Activated naive CD4-positive, alpha-beta T cell treated with anti-CD3 and anti-CD28 coated beads, Interleukin-2, amount 50 U/mL, for 16 hours (primary cell): ENCODE data around the gene ERVFRD-1.

Source experiments
- DNase-seq: peaks from one replicate; pipeline ENCODE4 v3.0.0-alpha.2; 2020

Gene ERVFRD-1

DNA sequence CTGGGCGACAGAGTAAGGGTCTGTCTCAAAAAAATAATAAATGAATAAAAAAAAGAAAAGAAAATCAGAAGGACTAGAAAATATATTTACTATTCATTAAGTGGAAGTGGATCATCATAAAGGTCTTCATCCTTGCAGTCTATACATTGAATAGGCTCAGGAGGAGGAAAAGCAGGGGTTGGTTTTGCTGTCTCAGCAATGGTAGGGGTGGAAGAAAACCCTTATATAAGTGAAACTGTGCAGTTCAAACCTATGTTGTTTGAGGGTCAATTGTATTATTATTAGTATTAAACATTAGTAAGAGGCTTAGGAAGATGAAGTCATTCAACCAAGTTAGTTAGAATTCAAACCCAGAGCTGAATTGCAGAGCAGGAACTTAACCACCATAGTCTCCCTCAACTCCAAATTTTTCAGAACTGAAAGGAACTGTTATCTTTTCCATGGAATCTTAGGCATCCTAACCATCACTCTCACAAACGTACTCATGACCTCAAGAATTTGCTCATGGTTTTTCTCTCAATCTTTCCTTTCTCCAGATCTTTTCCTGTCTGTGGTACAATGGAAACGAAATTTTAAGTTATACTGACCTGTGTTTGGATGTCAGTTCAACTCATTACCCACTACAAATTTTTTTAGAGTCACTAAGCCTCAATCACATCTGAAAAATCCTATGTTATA lies 25.6 kb downstream of the ERVFRD-1 start:
- DNase-seq = no peak

DNA sequence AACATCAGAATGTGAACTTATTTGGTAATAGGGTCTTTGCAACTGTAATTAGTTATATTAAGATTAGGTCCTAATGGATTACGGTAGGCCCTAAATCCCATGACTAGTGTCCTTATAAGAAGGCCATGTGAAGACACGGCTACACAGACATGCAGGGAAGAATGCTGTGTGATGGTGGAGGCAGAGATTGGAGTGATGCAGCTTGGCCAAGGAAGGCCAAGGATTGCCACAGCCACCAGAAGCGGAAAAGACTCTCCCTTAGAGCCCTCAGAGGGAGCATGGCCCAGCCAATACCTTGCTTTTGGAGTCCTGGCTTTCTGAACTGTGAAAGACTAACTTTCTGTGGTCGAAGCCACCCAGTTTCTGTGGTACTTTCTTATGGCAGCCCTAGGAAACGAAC lies 27.6 kb downstream of the ERVFRD-1 start:
- no peak for DNase-seq

DNA sequence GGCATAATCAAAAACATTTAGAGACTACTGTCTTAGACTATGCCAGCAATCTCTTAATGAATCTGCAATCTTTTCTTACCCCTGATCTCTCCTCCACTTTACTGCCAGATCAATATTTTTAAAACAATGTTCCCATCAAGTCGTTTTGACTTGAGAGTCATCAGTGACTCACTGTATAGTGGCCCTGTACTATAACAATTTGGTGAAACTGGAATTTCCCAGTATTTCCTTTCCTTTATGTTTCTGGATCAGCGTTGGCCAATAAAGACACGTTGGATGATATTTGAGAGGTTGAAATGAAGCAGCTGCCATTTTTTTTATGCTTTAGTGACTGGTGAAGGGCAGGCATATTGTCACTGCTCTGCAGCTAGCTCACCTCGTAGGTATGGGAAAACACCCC lies 28.0 kb downstream of the ERVFRD-1 start:
- no peak for DNase-seq

DNA sequence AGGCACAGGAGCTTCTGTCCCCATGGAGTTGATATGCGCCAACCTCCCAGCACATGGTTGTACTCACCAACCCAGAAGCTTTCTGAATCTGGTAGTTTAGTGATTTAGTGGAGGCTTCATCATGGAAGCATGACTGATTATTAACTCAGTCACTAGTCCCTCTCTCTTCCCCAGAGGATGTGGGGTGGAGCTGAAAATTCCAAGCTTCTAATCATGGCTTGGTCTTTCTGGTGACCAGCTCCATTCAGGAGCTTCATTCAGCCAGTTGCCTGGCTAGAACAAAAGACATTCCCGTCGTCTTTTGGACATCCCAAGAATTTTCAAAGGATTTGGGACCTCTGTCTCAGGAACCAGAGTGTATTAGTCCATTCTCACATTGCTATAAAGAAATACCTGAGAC lies 31.2 kb downstream of the ERVFRD-1 start:
- no peak for DNase-seq

DNA sequence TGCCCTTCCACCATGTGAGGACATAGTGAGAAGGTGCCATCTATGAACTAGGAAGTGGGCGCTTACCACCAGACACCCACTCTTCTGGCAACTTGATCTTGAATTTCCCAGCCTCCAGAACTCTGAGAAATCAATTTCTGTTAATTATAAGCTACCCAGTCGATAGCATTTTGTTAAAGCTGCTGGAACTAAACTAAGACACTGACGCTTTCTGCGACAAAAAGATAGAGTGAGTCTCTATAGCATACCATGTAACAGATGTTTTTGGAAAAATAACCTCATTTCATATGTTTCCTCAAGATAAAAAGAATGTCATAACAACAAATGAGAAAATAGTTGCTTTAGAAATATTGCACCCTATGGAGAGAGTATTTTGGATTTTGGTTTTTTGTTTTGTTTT lies 33.3 kb downstream of the ERVFRD-1 start:
- no peak for DNase-seq

DNA sequence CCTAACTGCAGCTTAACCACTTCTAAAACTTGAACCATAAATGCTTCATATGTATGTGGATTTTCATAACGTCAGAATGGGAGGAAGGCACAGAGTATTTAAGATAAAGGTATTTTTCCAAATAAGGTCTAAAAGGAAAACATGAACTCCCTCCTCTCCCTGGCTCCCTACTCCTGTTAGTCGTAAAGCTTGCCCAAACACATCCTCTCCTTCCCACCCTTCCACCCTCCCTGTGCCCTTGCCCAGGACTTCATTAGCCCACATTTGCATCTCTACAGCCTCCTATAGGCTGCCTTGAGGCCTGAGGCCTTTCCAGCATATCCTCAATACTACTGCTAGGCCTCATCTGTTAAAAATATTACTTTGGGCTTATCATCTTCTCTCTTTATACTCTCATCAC lies 35.0 kb downstream of the ERVFRD-1 start:
- no peak for DNase-seq

DNA sequence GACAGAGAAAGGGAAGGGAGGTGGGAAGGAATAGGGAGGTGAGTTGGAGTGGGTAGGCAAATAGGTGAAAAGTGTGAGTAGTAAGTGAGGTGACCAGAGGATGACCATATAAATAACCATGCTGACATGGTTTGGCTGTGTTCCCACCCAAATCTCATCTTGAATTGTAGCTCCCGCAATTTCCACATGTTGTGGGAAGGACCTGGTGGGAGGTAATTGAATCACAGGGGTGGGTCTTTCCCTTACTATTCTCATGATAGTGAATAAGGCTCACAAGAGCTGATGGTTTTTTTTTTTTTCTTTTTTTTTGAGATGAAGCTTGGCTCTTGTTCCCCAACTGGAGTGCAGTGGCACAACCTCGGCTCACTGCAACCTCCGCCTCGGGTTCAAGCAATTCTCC lies 39.4 kb downstream of the ERVFRD-1 start:
- DNase-seq = no peak

DNA sequence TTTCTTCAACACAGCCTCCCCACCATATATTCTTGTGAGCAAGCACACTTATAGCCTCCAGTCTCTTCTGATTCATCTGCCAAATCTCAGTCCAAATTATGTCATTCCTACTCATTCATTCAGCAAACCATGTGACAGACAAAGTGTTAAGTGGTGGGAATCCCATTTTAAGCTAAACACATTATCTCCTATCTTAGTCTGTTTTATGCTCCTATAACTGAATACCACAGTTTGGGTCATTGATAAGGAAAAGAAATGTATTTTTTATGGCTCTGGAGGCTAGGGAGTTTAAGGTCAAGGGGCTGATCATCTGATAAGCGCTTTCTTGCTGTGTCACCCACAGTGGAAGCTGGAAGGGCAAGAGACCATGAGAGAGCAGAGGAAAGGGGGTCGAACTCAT lies 41.8 kb downstream of the ERVFRD-1 start:
- no peak for DNase-seq

DNA sequence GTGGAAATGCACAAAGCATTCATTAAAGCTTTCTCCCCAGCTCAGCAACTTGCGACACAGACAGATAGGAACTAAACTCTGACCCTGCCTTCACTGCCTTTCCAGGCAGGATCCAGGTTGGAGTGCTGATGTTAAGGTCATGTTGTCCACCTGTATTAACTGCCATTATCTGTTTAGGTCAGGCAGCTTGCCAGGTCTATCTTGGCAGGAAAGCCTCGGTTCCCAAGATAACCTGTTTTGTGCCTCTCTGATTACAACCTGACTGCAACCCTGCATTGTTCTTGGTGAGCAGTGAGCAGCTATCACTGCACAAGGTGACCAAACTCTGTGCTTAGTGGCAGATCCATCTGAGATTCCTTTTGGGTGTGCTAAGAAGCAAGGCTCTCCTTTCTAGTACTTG lies 44.2 kb downstream of the ERVFRD-1 start:
- DNase-seq = no peak

DNA sequence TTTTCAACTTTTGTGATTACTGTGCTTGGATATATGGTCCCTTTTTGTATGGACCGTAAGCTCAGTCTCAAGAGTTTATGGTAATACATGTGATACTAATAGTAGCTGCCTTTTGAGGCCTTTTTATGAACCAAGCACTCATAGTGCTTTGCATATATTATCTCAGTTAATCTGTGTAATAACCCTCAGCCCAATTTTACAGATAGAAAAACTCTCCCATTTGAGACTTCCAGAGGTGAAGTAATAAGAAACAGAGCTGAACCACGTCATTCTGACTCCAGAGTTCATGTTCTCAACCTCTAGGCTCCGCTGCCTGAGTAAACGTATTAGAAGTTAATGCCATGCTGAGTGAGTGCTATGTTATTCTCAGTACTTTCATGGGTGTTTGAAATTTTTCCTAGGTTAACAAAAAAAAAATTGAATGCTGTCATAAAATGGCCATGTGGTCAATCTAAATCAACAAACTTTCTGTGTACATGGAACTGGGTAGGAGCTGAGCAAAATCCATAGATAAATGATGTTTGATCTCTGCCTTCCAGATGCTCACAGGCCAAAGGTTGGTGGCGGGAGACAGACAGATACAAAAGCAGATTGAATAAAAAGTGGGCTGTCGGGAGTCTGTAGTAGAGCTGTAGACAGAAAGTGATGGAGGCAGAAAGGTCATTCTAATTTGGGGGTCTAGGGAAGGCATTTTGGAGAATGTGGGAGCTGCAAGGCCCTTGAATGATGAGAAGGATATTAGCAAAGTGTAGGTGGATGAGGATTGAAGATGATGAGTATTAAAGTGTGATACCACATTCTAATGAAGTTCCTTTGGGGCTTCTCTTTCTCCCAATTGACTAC lies 44.8 kb downstream of the ERVFRD-1 start:
- DNase-seq = no peak

DNA sequence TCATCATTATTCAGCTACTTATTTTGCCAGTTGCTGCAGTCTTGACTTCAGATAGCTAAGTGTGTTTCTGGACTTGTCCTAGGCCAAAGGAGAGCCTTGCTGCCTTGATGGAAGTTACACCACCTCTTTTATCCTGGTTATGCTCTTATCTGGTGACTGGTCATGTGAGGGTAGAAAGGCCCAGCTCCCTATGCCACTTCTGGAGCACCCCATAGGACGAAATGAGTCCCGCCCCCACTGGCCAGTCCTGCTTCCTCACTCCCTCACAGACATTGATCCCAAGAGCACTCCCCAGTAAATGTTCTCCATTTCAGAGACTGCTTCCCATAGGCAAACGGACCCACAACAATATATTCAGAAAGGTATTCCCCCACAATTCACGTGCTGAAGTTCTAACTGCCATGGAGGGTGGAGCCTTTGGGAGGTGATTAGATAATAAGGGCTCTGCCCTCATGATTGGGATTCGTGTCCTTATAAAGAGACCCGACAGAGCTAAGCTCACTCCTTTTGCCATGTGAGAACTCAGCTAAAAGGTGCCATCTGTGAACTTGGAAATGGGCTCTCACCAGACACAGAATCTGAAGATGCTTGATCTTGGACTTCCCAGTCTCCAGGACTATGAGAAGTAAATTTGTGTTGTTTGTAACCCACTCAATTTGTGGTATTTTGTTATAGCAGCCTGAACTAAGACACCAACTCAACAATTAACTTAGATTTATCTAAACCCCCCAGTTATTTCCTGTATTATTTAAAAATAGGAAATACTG lies 45.9 kb downstream of the ERVFRD-1 start:
- no peak for DNase-seq

DNA sequence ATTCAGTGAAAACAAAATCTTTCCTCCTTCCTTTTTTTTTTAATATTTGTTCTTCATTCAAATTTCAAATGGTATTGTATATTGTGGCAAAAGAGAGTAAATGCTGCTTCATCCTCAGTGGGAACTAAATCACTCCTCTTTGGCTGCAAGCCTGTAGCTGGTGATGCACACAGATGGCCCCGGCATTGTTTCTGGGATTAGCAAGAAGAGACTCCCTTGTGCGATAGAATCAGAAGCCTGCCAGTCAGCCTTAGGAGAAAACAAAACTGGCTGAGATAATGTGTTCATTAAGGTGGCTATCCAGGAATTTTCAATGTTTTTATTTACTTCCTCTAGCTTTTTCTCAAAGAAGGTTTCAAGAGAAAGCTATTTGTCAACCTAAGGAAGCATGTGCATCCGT lies 46.7 kb downstream of the ERVFRD-1 start:
- no peak for DNase-seq

DNA sequence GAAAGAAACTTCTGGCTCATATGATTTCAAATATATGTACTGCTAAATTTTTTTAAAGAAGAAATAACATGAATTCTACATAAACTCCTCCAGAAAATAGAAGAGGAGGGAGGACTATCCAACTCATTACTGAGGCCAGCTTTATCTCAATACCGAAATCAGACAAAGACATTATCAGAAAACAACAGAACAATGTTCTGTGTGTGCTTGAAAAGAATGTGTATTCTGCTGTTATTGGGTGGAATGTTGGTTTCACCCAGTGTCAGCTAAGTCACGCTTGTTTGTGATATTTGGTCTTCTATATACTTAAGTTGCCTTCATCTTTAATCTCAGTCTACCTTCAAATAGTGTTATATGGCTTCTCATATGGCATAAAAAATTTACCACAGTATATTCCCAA lies 48.8 kb downstream of the ERVFRD-1 start:
- DNase-seq = no peak

DNA sequence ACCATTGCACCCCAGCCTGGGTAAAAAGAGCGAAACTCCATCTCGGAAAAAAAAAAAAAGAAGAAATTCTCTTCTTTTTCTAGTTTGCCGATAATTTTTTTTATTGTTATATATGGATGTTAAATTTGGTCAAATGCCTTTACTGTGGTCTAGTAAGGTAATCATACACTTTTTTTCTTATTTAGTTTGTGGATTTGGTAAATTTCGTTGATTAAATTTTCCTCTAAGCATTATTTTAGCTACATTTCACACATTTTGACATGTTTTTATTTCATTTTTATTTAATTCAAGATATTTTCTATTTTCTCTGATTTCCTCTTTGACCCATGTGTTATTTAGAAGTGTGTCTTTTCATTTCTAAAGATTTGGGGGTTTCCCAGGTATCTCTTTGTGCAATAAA lies 49.4 kb downstream of the ERVFRD-1 start:
- DNase-seq = no peak

DNA sequence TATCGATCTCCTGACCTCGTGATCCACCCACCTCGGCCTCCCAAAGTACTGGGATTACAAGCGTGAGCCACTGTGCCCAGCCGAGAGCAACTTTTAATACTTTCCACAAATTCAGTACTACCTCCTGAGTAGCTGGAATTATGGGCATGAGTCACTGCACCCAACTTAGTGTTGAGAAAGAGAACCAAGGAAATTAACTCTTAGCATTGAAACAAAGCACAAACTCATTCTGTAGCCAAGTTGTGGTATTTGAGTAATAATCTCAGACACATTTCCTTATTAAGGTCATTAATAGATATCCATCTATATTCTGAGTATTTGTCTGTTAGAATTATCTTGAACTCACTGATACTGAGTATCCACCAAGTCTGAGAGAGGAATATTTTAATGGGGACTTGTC lies 53.1 kb downstream of the ERVFRD-1 start:
- no peak for DNase-seq

DNA sequence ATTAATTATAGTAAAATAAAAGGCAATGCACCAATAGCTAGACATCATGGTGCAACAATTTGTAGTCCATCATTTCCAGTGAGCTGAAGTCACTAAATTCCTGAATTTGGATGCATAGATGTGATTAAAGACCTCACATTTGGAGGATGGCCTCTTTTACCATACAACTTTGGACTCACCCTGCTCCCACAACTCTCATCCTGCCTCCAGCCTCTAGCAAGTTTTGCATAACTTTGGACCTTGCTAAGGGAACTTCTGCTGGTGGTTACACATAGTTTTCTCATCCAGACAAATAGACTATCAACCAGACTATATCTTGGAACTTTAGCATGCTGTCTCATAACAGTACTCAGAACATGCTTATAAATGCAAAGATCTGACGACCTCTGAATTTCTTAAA lies 54.7 kb downstream of the ERVFRD-1 start:
- DNase-seq = no peak

DNA sequence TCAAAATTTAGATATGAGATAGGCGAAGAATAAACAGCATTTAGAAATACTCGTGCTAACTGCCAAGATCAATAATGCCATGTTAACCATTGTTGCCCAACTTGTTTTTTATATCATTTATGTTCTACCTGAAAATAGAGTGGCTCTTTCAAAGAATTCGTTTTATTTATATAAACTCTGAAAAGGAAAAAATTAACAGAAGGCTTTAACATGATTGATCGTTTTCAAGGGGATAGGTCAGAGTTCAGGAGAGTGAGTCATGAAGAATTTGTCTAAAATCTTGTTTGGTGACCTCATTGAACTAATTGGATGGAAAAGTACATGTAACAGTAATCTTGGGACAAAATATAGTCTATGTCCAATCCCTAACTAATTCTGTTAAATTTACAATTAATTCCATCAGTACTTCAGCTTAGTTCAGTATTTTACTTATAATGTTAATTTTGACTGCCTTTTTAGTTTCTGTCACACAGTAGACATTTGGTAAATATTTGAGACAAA lies 56.3 kb downstream of the ERVFRD-1 start:
- DNase-seq = no peak

DNA sequence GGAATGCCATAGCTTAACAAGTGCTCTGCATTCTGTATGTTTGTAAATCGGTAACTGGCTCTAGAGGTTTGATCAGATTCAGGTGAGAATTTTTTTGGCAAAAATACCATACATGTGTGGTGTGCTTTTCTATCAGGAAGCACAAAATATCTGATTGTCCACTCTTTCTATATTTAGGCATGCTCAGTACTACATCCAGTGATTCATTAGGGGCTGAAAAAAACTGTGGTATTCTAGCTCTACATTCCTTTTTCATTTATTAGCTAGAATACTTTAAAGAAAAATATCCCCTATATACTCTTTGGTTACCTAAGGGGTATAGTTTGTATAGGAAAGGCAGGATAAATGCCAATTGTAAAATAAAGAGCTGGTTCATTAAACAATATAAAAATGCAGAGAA lies 56.8 kb downstream of the ERVFRD-1 start:
- DNase-seq = no peak

DNA sequence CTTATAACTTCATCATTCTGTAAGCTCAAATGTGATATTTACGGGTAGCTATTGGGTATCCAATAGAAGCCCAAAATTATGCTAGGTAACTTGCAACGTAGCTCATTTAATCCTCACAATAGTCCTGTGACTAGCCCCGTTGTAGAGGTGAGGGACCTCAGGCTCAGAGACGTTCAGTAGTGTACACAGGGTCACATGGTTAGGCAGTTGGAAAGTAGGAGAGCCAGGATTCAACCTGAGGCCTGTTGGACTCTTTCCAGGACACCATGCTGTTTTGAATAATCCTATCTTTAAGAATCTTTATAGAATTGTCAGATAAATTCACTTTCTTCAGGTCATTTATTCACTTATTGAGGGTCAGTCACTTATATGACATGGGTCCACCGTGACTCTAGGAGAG lies 58.2 kb downstream of the ERVFRD-1 start:
- DNase-seq = no peak
